Parathyroid adenoma (tissue), 2 donors: ENCODE measurements around the gene P2RY12.

Experiments used
- H2AFZ ChIP-seq: fragments of 300-600 bp; sonication (generic); one replicate; pipeline ENCODE4 v1.7.0; 2017; ENCODE audit warnings: antibody characterized with exemption, mild to moderate bottlenecking
- H3K27ac ChIP-seq: fragments of 300-600 bp; sonication (generic); one replicate; pipeline ENCODE4 v1.7.0; 2017
- H3K27me3 ChIP-seq: fragments of 300-600 bp; sonication (generic); one replicate; pipeline ENCODE4 v1.7.0; 2017; ENCODE audit warnings: low read length; ENCODE audit not compliant: control insufficient read depth, insufficient read depth
- H3K36me3 ChIP-seq: fragments of 300-600 bp; sonication (generic); one replicate; pipeline ENCODE4 v1.7.0; 2017; ENCODE audit warnings: low read length; ENCODE audit not compliant: control insufficient read depth, insufficient read depth
- H3K4me1 ChIP-seq: fragments of 300-600 bp; sonication (generic); one replicate; pipeline ENCODE4 v1.7.0; 2017; ENCODE audit warnings: control low read depth
- H3K4me2 ChIP-seq: fragments of 300-600 bp; sonication (generic); one replicate; pipeline ENCODE4 v1.7.0; 2017; ENCODE audit warnings: low read length
- H3K4me3 ChIP-seq: fragments of 300-600 bp; sonication (generic); one replicate; pipeline ENCODE4 v1.7.0; 2017; ENCODE audit warnings: low read depth, low read length
- H3K79me2 ChIP-seq: fragments of 300-600 bp; sonication (generic); one replicate; pipeline ENCODE4 v1.7.0; 2017; ENCODE audit warnings: control low read depth
- H3K9ac ChIP-seq: fragments of 300-600 bp; sonication (generic); one replicate; pipeline ENCODE4 v1.7.0; 2017; ENCODE audit warnings: mild to moderate bottlenecking
- H3K9me3 ChIP-seq: fragments of 300-600 bp; sonication (generic); one replicate; pipeline ENCODE4 v1.7.0; 2017; ENCODE audit warnings: low read length; ENCODE audit not compliant: control insufficient read depth
- TF ChIP-seq, protein P1 (sequence below): fragments of 300-600 bp; sonication (generic); IDR thresholded peaks from one replicate; pipeline ENCODE4 v1.7.0; 2017; ENCODE audit warnings: antibody characterized with exemption, mild to moderate bottlenecking
- donor health status: primary hyperparathyroidism.

The P2RY12 gene

GRCh38 chr3:151290673-151291072 lies 93.9 kb downstream of the P2RY12 start:
- no peaks in the 10 kb centered on the region for H3K9me3 ChIP-seq
- no peak overlapping the region for H3K4me2 ChIP-seq
- H3K4me3 ChIP-seq: no peak overlapping the region
- H2AFZ ChIP-seq: no peak overlapping the region
- H3K36me3 ChIP-seq: no peaks in the 10 kb centered on the region
- H3K79me2 ChIP-seq: no peaks in the 10 kb centered on the region
- TF ChIP-seq, protein P1, sequence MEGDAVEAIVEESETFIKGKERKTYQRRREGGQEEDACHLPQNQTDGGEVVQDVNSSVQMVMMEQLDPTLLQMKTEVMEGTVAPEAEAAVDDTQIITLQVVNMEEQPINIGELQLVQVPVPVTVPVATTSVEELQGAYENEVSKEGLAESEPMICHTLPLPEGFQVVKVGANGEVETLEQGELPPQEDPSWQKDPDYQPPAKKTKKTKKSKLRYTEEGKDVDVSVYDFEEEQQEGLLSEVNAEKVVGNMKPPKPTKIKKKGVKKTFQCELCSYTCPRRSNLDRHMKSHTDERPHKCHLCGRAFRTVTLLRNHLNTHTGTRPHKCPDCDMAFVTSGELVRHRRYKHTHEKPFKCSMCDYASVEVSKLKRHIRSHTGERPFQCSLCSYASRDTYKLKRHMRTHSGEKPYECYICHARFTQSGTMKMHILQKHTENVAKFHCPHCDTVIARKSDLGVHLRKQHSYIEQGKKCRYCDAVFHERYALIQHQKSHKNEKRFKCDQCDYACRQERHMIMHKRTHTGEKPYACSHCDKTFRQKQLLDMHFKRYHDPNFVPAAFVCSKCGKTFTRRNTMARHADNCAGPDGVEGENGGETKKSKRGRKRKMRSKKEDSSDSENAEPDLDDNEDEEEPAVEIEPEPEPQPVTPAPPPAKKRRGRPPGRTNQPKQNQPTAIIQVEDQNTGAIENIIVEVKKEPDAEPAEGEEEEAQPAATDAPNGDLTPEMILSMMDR: peak; percentile 29
- H3K9ac ChIP-seq: no peak overlapping the region
- no peaks in the 10 kb centered on the region for H3K27me3 ChIP-seq
- no peak overlapping the region for H3K27ac ChIP-seq
- H3K4me1 ChIP-seq: no peaks in the 10 kb centered on the region

GRCh38 chr3:151289445-151289844 lies 95.1 kb downstream of the P2RY12 start:
- no peaks in the 10 kb centered on the region for H3K4me1 ChIP-seq
- no peaks in the 10 kb centered on the region for H3K36me3 ChIP-seq
- no peaks in the 10 kb centered on the region for H3K27me3 ChIP-seq
- no peak overlapping the region for H3K9ac ChIP-seq
- H3K79me2 ChIP-seq: no peaks in the 10 kb centered on the region
- no peak overlapping the region for H3K27ac ChIP-seq
- H3K4me3 ChIP-seq: no peak overlapping the region
- H3K9me3 ChIP-seq: no peaks in the 10 kb centered on the region
- no peak overlapping the region for H3K4me2 ChIP-seq
- no peak overlapping the region for H2AFZ ChIP-seq
- TF ChIP-seq, protein P1: no peak
